HCEC 1CT (cell line): ENCODE results near the gene SERGEF.

ENCODE experiments used
- DNase-seq: peaks from one replicate; pipeline ENCODE4 v3.0.0-alpha.2; 2017

Gene SERGEF

DNA sequence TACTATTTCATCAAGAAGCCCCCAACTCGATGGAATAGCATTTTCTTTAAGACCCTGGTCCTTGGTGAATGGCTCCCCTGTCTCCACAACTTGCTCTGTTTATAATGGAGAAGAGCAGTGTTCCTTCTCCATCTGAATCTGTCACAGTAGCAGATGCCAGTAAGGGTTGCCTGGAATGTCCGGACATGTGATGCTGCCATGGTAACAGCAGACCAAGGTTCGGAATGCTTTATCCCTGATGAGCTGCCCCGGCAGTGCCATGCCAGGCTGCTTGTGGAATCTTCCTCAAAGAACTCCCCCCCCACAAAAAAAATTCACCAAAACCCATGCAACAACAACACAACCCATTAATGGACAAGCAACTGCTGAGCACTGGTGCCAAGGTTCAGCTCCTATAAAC lies 205.8 kb downstream of the SERGEF start:
- DNase-seq: no peak

GRCh38 chr11:17805873-17806272 lies 207.0 kb downstream of the SERGEF start:
- DNase-seq: no peak

GRCh38 chr11:17805043-17805442 lies 207.8 kb downstream of the SERGEF start:
- no peak for DNase-seq

- no peak for DNase-seq
Observed at GRCh38 chr11:17803754-17804334, 209.0 kb downstream of the SERGEF start.

- no peak for DNase-seq
Observed at GRCh38 chr11:17802491-17802890, 210.4 kb downstream of the SERGEF start.

DNA sequence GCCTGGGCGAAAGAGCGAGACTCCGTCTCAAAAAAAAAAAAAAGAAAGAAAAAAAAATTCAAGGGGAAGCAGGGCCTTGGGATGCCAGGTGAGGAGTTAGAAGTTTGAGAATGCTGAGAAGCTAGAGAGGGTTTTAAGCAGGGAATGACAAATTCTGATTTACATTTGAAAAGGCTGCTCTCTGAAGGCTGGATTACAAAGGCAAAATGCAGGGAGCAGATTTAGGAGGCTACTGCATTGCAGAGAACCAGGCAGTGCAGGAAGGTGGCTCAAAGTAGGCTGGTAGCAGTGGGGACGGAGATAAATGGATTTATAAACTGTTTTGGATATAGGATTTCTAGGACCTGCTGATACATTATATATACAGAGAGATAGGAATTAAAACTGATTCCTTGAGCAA lies 211.7 kb downstream of the SERGEF start:
- no peak for DNase-seq

- DNase-seq: no peak
Observed at GRCh38 chr11:17799147-17799546, 213.7 kb downstream of the SERGEF start.

GRCh38 chr11:17798716-17799115 lies 214.1 kb downstream of the SERGEF start:
- DNase-seq: no peak

- no peak for DNase-seq
Observed at GRCh38 chr11:17798253-17798652, 214.6 kb downstream of the SERGEF start.

- no peak for DNase-seq
Observed at GRCh38 chr11:17796154-17796553, 216.7 kb downstream of the SERGEF start.

GRCh38 chr11:17794981-17795380 lies 217.9 kb downstream of the SERGEF start:
- no peak for DNase-seq

DNA sequence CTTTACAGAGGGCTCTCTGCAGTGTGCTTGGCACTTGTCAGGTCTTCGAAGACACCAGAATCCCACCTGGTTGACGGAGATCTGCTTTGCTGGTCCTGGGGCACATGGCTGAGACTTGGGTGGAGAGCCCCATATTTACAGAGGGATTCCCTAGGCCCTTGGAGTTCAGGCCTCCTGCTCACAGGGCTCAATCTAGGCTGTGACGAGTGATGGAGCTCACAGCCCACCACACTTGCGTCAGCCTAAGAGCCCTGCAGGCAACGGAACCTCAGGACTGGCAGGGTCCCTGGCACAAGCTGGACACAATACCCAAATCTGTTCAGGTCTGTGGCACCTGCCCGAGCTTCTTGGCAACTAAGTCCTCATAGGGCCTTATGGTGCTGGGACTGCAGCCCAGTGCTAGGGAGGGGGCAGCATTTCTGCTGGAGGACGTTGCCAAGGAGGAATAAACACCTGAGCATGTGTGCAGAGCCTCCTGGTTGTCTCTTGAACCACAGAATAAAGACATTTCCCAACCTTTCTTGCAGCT lies 219.1 kb downstream of the SERGEF start:
- DNase-seq: no peak

GRCh38 chr11:17792161-17792560 lies 220.7 kb downstream of the SERGEF start:
- no peak for DNase-seq

DNA sequence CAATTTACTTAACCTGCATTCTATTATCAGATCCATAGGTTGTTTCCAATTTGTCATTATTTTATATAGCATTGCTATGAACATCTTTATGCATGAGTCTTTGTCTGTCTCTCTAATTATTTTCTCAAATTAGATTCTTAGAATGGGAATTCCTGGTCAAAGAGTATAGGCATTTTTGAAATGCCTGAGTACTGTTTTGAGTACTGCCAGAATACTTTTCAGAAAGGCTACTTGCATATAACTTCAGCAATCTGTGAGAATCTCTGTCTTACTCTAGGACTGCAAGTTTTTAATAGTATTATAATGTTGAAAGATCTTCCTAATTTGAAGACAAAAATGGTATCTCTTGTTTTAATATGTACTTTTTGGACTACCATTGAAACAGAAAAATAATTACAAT lies 221.7 kb downstream of the SERGEF start:
- peak; percentile 3 for DNase-seq

- peak; percentile 88 for DNase-seq
Observed at GRCh38 chr11:17790453-17790852, 222.4 kb downstream of the SERGEF start.

GRCh38 chr11:17788084-17788483 lies 224.8 kb downstream of the SERGEF start:
- no peak for DNase-seq

DNA sequence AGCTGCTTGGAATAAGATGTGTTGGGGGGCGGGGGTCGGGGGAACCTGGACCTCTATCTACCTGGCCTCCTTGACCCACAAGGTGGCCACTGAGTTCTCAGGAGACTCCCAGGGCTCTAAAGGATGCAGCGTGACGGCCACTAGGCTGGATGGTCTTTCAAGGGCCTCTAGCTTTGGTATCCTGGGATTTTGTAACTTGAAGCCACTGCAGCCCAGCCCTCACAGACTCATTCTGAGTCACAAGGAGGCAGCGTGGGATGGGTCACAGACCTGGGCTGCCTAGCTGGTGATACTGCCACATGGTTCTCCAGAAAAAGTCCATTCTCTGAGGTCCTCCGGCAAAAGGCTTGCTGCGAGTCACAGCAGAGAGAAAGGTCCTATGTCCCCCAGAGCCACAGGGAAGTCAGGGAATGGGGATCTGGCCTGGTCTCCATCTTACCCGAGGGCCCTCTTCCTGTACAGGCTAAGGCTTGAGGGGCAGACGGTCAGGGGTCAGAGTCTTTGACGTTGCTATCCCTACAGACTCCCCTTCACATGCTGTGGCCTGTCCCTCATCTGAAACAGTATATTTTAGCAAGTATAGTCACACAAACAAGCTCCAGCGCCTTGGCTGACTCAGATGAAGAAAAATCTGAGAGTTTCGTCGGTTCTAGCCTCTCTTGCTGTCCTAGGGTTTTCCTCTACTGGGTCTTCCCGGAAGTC lies 225.9 kb downstream of the SERGEF start:
- DNase-seq: peak; percentile 93

DNA sequence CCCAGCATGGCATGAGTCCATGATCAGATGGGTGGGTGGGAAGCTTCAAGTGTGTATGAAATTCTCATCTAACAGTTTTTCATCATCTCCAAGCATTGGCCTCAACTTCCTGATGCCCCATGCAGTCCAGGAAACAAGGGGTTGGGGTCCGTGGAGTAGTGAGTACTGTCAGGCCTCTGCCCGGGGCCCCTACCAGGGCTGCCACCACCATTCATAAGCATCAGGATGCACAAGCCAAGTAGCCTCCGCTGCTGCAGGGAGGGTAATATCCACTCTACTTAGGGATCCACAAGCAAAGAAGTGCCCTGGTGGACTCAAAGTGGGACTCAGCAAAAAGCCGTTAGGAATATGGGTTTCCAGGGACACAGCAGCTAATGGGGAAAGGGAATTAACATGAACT lies 229.0 kb downstream of the SERGEF start:
- no peak for DNase-seq

DNA sequence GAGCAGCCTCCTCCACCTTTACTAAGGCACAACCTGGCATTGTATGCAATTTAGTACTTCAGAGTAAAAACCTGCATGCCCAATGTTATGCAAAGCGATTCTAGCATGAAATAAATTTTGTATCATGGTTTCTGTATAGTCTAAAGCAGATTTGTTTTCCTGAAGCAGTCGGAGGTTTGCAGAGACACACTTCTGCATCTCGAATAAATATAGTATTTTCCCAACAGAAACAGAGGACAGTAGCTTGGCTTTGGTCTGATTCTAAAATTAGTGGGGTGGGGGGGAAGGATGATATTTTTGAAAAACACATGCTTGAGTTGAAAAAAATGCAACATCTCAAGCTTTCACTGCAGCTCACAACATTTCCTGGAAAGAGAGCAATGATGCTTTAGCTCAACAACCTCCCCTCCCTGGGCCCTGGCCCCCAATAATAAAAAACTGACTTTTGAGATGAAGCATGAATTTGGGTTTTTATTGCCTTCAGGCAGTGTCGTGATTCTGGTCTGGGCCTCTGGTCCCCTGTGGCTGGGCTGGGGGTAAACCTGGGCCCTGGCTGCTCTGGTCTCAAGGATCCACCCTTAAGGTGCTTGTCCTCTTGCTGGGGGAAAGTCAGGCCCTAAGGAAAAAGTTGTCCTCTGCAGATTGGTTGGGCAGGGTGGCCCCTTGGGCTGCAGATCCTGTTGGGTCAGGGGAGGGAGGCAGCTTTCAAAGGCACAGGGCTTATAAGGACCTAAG lies 230.1 kb downstream of the SERGEF start:
- no peak for DNase-seq

DNA sequence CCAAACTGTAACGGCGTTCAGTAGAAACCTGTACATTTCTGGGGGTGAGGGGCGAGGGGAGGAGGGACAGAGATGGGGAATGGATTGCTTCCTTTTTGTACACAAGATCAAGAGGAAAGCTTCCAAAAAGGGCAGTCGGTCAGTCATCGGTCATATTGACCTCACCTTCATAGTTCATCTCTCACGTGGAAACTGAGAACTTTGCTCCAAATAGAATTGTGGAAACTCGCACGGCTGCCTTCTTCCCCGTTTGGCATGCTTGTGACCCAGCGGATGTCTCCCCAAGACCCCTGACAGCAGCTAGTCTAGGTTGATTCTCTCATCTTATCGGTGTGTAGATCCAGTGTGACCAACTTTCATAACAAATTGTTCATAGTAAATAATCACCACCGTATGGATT lies 230.7 kb downstream of the SERGEF start:
- no peak for DNase-seq

DNA sequence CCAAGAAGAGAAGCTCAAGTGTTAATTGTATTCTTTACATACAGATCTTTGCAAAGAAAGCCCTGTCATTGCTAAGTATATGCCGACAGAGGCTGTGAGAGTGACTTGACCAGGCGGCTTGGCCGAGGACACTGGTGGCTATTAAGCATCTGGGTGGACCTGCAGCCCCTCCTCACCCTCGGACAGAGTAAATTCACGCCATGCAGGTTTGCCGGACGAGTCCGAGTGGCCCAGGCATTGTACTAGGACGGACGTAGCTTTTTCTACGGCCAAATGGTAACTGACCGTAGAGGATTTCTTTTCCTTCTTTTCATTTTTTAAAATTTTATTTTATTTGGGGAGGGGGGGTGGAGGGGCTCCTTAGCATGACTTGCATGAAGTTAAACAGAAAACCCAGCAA lies 231.2 kb downstream of the SERGEF start:
- no peak for DNase-seq

DNA sequence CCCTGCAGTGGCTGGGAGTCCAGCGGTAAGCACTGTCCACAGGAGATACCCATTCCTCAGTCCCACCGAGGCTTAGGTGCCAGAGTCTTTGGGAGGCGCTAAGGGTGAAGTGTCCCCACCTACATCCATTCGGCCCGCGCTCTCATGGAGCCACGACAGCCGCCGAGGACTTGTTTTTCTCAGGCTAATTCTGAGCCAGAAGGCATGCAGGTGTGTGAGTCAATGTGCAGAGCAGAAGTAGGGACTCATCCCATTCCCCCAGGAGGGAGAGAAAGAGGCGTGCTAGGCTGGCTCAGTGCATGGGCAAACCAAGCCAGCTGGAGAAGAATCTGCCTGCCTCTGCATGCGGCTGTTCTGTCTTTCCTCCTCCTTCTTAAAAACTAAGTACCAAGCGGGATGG lies 231.6 kb downstream of the SERGEF start:
- DNase-seq: no peak

DNA sequence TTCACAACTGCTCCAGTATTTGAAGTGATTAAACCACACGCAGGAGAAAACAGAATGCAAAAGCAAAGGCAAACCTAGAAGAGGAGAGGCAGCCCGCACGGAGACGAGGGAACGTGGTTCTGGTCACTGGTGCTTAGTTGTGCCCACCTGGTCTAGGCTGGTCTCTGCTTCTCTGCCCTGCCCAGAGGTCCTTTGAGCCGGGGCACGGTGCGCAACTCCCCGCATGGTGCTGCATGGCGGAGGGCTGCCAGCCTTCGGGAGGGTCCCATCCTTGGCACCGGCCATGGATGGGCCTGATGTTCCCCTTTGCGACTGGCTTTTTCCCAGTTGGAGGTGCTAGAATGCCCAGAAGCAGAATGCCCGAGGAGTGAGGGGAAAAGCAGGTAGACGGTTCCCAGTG lies 232.2 kb downstream of the SERGEF start:
- no peak for DNase-seq
